KOPT-K1 (cell line): ENCODE results near the gene CELF2.

Experiments used
- H3K27ac ChIP-seq: fragments of 200-600 bp; sonication (generic); 2 replicates; pipeline ENCODE4 v1.5.1; 2016; ENCODE audit warnings: antibody characterized with exemption, mild to moderate bottlenecking, low read depth, low read length; ENCODE audit not compliant: poor library complexity, severe bottlenecking
- H3K36me3 ChIP-seq: fragments of 200-600 bp; sonication (generic); 2 replicates; pipeline ENCODE4 v1.5.1; 2017; ENCODE audit warnings: antibody characterized with exemption, mild to moderate bottlenecking, low read length, moderate library complexity; ENCODE audit not compliant: insufficient read depth
- H3K9me3 ChIP-seq: fragments of 200-600 bp; sonication (generic); 2 replicates; pipeline ENCODE4 v1.5.1; 2017; ENCODE audit warnings: antibody characterized with exemption, low read length, mild to moderate bottlenecking; ENCODE audit not compliant: insufficient read depth, poor library complexity, severe bottlenecking

The CELF2 gene

GRCh38 chr10:11082526-11082925 is 64.9 kb downstream of the CELF2 start:
- H3K36me3 ChIP-seq, result no peaks in the 10 kb centered on the region
- H3K9me3 ChIP-seq, result no peaks in the 10 kb centered on the region
- no peak overlapping the region for H3K27ac ChIP-seq

GRCh38 chr10:11083051-11083450 is 65.4 kb downstream of the CELF2 start:
- Histone ChIP-seq H3K36me3 (no peaks in the 10 kb centered on the region), H3K9me3 (no peaks in the 10 kb centered on the region), H3K27ac (no peak overlapping the region)

GRCh38 chr10:11085545-11085944 is 67.9 kb downstream of the CELF2 start:
- no peak overlapping the region for H3K27ac ChIP-seq
- H3K9me3 ChIP-seq, result no peaks in the 10 kb centered on the region
- H3K36me3 ChIP-seq, result no peaks in the 10 kb centered on the region

GRCh38 chr10:11086177-11086840 is 68.6 kb downstream of the CELF2 start:
- no peaks in the 10 kb centered on the region for H3K36me3 ChIP-seq
- H3K9me3 ChIP-seq, result no peaks in the 10 kb centered on the region
- no peak overlapping the region for H3K27ac ChIP-seq

GRCh38 chr10:11087372-11087771 is 69.7 kb downstream of the CELF2 start:
- Histone ChIP-seq H3K36me3 (no peaks in the 10 kb centered on the region), H3K9me3 (no peaks in the 10 kb centered on the region), H3K27ac (no peak overlapping the region)

- H3K36me3 ChIP-seq, result no peaks in the 10 kb centered on the region
- H3K9me3 ChIP-seq, result no peaks in the 10 kb centered on the region
- H3K27ac ChIP-seq, result peak overlapping the region; percentile 61
Measured at GRCh38 chr10:11088709-11089108, 71.0 kb downstream of the CELF2 start.

GRCh38 chr10:11089272-11089671 is 71.6 kb downstream of the CELF2 start:
- Histone ChIP-seq H3K27ac (peak overlapping the region; percentile 61), H3K9me3 (no peaks in the 10 kb centered on the region), H3K36me3 (no peaks in the 10 kb centered on the region)

GRCh38 chr10:11091517-11092102 is 73.9 kb downstream of the CELF2 start:
- H3K27ac ChIP-seq, result no peak overlapping the region
- no peaks in the 10 kb centered on the region for H3K36me3 ChIP-seq
- H3K9me3 ChIP-seq, result no peaks in the 10 kb centered on the region

- Histone ChIP-seq H3K9me3 (no peaks in the 10 kb centered on the region), H3K27ac (no peak overlapping the region), H3K36me3 (no peaks in the 10 kb centered on the region)
Measured at GRCh38 chr10:11093771-11094736, 76.4 kb downstream of the CELF2 start.

GRCh38 chr10:11095374-11095801 is 77.7 kb downstream of the CELF2 start:
- Histone ChIP-seq H3K36me3 (no peaks in the 10 kb centered on the region), H3K9me3 (no peaks in the 10 kb centered on the region), H3K27ac (no peak overlapping the region)

GRCh38 chr10:11096422-11096821 is 78.8 kb downstream of the CELF2 start:
- H3K36me3 ChIP-seq, result no peaks in the 10 kb centered on the region
- no peaks in the 10 kb centered on the region for H3K9me3 ChIP-seq
- H3K27ac ChIP-seq, result no peak overlapping the region

GRCh38 chr10:11097686-11098085 is 80.0 kb downstream of the CELF2 start:
- H3K9me3 ChIP-seq, result no peaks in the 10 kb centered on the region
- H3K36me3 ChIP-seq, result no peaks in the 10 kb centered on the region
- H3K27ac ChIP-seq, result no peak overlapping the region

- Histone ChIP-seq H3K9me3 (no peaks in the 10 kb centered on the region), H3K36me3 (no peaks in the 10 kb centered on the region), H3K27ac (no peak overlapping the region)
Measured at GRCh38 chr10:11098666-11099065, 81.0 kb downstream of the CELF2 start.

GRCh38 chr10:11104772-11105675 is 87.4 kb downstream of the CELF2 start:
- Histone ChIP-seq H3K36me3 (no peaks in the 10 kb centered on the region), H3K9me3 (peaks cover 9% of the 10 kb centered on the region), H3K27ac (no peak overlapping the region)
